Measurements from ENCODE around the gene PTH2R. TPM values are rescaled to one million over a fixed set of nuclear protein-coding genes. Genes with fewer than 3 reads are reported as not detected.
A peak's percentile ranks its signal among the peaks of the same experiment; 100 is the strongest.
"Not testable (repeated sequence)": the region's sequence is repeated elsewhere in the genome, so short reads cannot be mapped to it uniquely, and the experiment has no call there.

PTH2R gene
- total RNA-seq, 1 donor from 2014 or later = 3.3 TPM

GRCh38 chr2:208386541-208386940 is 20.1 kb upstream of the PTH2R start:
- FAIRE-seq = no peak
- DNase-seq (ENCODE audit: low spot score in 2 of 2) = no peak

- no peak for FAIRE-seq
These were observed 16.7 kb upstream of the PTH2R start for GRCh38 chr2:208389940-208390339.

GRCh38 chr2:208392300-208392699 is 14.3 kb upstream of the PTH2R start:
- DNase-seq (ENCODE audit: low spot score in 2 of 2) (no peak), FAIRE-seq (no peak)

More at GRCh38 chr2:208389940-208390339, 16.7 kb upstream of the PTH2R start:
- DNase-seq (ENCODE audit: low spot score in 2 of 2) = no peak

- DNase-seq (ENCODE audit: low spot score in 2 of 2); FAIRE-seq: not testable (repeated sequence)
These were observed 9.8 kb upstream of the PTH2R start for GRCh38 chr2:208396796-208397195.

- DNase-seq (ENCODE audit: low spot score in 2 of 2) (no peak), FAIRE-seq (no peak)
These were observed 7.4 kb upstream of the PTH2R start for GRCh38 chr2:208399201-208399600.

GRCh38 chr2:208407667-208408066 is 1.1 kb downstream of the PTH2R start:
- no peak for FAIRE-seq
- DNase-seq (ENCODE audit: low spot score in 2 of 2) = peak in 1 of 2 donors; percentile 22

- no peak for DNase-seq (ENCODE audit: low spot score in 2 of 2)
- FAIRE-seq = no peak
These were observed 7.3 kb downstream of the PTH2R start for GRCh38 chr2:208413931-208414330.

GRCh38 chr2:208415255-208415654 is 8.7 kb downstream of the PTH2R start:
- DNase-seq (ENCODE audit: low spot score in 2 of 2) (no peak), FAIRE-seq (no peak)

- DNase-seq (ENCODE audit: low spot score in 2 of 2) (no peak), FAIRE-seq (no peak)
These were observed 9.3 kb downstream of the PTH2R start for GRCh38 chr2:208415897-208416296.

- DNase-seq (ENCODE audit: low spot score in 2 of 2) = no peak
- FAIRE-seq = no peak
These were observed 19.9 kb downstream of the PTH2R start for GRCh38 chr2:208426412-208427045.

- FAIRE-seq = no peak
- no peak for DNase-seq (ENCODE audit: low spot score in 2 of 2)
These were observed 31.2 kb downstream of the PTH2R start for GRCh38 chr2:208437755-208438154.

- DNase-seq (ENCODE audit: low spot score in 2 of 2) (no peak), FAIRE-seq (no peak)
These were observed 34.1 kb downstream of the PTH2R start for GRCh38 chr2:208440716-208441115.

- FAIRE-seq (no peak), DNase-seq (ENCODE audit: low spot score in 2 of 2) (no peak)
These were observed 35.4 kb downstream of the PTH2R start for GRCh38 chr2:208441951-208442350.

GRCh38 chr2:208447447-208447846 is 40.9 kb downstream of the PTH2R start:
- not testable (repeated sequence) for FAIRE-seq; DNase-seq (ENCODE audit: low spot score in 2 of 2)

GRCh38 chr2:208451061-208451460 is 44.5 kb downstream of the PTH2R start:
- no peak for DNase-seq (ENCODE audit: low spot score in 2 of 2)
- no peak for FAIRE-seq

GRCh38 chr2:208454861-208455260 is 48.3 kb downstream of the PTH2R start:
- no peak for FAIRE-seq
- no peak for DNase-seq (ENCODE audit: low spot score in 2 of 2)

GRCh38 chr2:208463721-208464120 is 57.1 kb downstream of the PTH2R start:
- DNase-seq (ENCODE audit: low spot score in 2 of 2) (no peak), FAIRE-seq (no peak)

- DNase-seq (ENCODE audit: low spot score in 2 of 2) = no peak
These were observed 57.6 kb downstream of the PTH2R start for GRCh38 chr2:208464205-208464604.

GRCh38 chr2:208466151-208466919 is 59.7 kb downstream of the PTH2R start:
- FAIRE-seq = no peak

More at GRCh38 chr2:208464205-208464604, 57.6 kb downstream of the PTH2R start:
- FAIRE-seq = no peak

GRCh38 chr2:208466920-208467298 is 60.3 kb downstream of the PTH2R start:
- DNase-seq (ENCODE audit: low spot score in 2 of 2) (no peak), FAIRE-seq (no peak)

More at GRCh38 chr2:208466151-208466919, 59.7 kb downstream of the PTH2R start:
- peak in 1 of 2 donors; percentile 7 for DNase-seq (ENCODE audit: low spot score in 2 of 2)

- no peak for FAIRE-seq
- DNase-seq (ENCODE audit: low spot score in 2 of 2) = no peak
These were observed 61.0 kb downstream of the PTH2R start for GRCh38 chr2:208467564-208467963.

GRCh38 chr2:208477741-208478140 is 71.1 kb downstream of the PTH2R start:
- DNase-seq (ENCODE audit: low spot score in 2 of 2) (no peak), FAIRE-seq (no peak)
